K562 (cell line): Measurements from ENCODE around the gene ITGAL. TPM values are rescaled to one million over a fixed set of nuclear protein-coding genes. Genes with fewer than 3 reads are reported as not detected.

ENCODE experiments used
- ARID2 ChIP-seq: fragments of 450-650 bp; IDR thresholded peaks from 2 replicates; pipeline ENCODE4 v1.6.1; 2017; ENCODE audit warnings: antibody characterized with exemption, mild to moderate bottlenecking
- ARID3B ChIP-seq: fragments of 250-450 bp; sonication (Bioruptor Pico); IDR thresholded peaks from 2 replicates; pipeline ENCODE4 v1.4.0; 2020; ENCODE audit warnings: borderline replicate concordance
- BRCA1 ChIP-seq, 2 experiments: fragments of 450-650 bp in 1 of 2; sonication (generic) in 1 of 2; formaldehyde crosslinking in 1 of 2; IDR thresholded peaks; 2 replicates each; pipeline versions ENCODE4 v1.5.0 to v1.6.1; 2017 to 2020; ENCODE audit warnings: mild to moderate bottlenecking in 1 of 2, missing genetic modification reagents in 1 of 2
- CBFB ChIP-seq: sonication (generic); formaldehyde crosslinking; IDR thresholded peaks from 2 replicates; pipeline ENCODE4 v1.4.0; 2020; ENCODE audit warnings: mild to moderate bottlenecking, missing genetic modification reagents
- CEBPG ChIP-seq, 3 experiments: fragments of 200-800 bp in 1 of 3; sonication (Bioruptor generic) in 1 of 3; sonication (generic) in 1 of 3; formaldehyde crosslinking in 1 of 3; IDR thresholded peaks in 2 of 3; conservative IDR thresholded peaks in 1 of 3; 2 replicates each; pipeline versions ENCODE4 v1.6.1 to v1.8.0; 2016 to 2022; ENCODE audit warnings: missing compliant biosample characterization in 2 of 3, missing genetic modification characterization in 2 of 3, mild to moderate bottlenecking in 1 of 3, missing genetic modification reagents in 1 of 3
- E2F6 ChIP-seq, 2 experiments: IDR thresholded peaks; 2 replicates each; pipeline ENCODE4 v1.6.1; 2011; ENCODE audit warnings: borderline replicate concordance in 1 of 2, control low read depth in 1 of 2, low read depth in 1 of 2, low read length in 1 of 2, mild to moderate bottlenecking in 1 of 2, mixed read lengths in 1 of 2, moderate library complexity in 1 of 2; ENCODE audit not compliant: insufficient read depth in 1 of 2, insufficient read length in 1 of 2, poor library complexity in 1 of 2, severe bottlenecking in 1 of 2; ENCODE audit errors: extremely low read depth in 1 of 2
- FOXM1 ChIP-seq, 2 experiments: fragments of 450-650 bp in 1 of 2; sonication (generic) in 1 of 2; formaldehyde crosslinking in 1 of 2; IDR thresholded peaks; 2 replicates each; pipeline versions ENCODE4 v1.6.1 to v1.9.0; 2017 to 2022; ENCODE audit warnings: low read depth in 2 of 2, mild to moderate bottlenecking in 2 of 2, missing genetic modification reagents in 1 of 2, moderate library complexity in 1 of 2
- MCM2 ChIP-seq: fragments of 450-650 bp; IDR thresholded peaks from 2 replicates; pipeline ENCODE4 v1.6.1; 2017; ENCODE audit warnings: low read depth, mild to moderate bottlenecking
- MEF2A ChIP-seq: IDR thresholded peaks from 2 replicates; pipeline ENCODE4 v1.6.1; 2011; ENCODE audit warnings: low read depth, mild to moderate bottlenecking, low read length, moderate library complexity; ENCODE audit not compliant: control insufficient read depth
- MXD1 ChIP-seq: fragments of 250-450 bp; sonication (Bioruptor Pico); IDR thresholded peaks from 2 replicates; pipeline ENCODE4 v1.8.0; 2021; ENCODE audit warnings: borderline replicate concordance, mild to moderate bottlenecking, moderate library complexity; ENCODE audit not compliant: poor library complexity, severe bottlenecking
- NR3C1 ChIP-seq: sonication (generic); formaldehyde crosslinking; IDR thresholded peaks from 2 replicates; pipeline ENCODE4 v1.8.1; 2022; ENCODE audit warnings: missing genetic modification reagents
- POU5F1 ChIP-seq: fragments of 150-350 bp; IDR thresholded peaks from 2 replicates; pipeline ENCODE4 v1.6.1; 2014; ENCODE audit warnings: borderline replicate concordance, low read length, low read depth, mild to moderate bottlenecking; ENCODE audit not compliant: partially characterized antibody
- SIN3A ChIP-seq, 2 experiments: fragments of 150-350 bp in 1 of 2; IDR thresholded peaks; 2 replicates each; pipeline ENCODE4 v1.6.1; 2011 to 2016; ENCODE audit warnings: borderline replicate concordance in 2 of 2, low read depth in 2 of 2, low read length in 2 of 2, mild to moderate bottlenecking in 2 of 2, moderate library complexity in 2 of 2; ENCODE audit not compliant: control insufficient read depth in 1 of 2
- SRSF1 ChIP-seq: fragments of 200-400 bp; formaldehyde crosslinking; IDR thresholded peaks from 2 replicates; pipeline ENCODE4 v1.6.1; 2017; ENCODE audit warnings: mild to moderate bottlenecking, low read depth, low read length, moderate library complexity
- TEAD1 ChIP-seq, 2 experiments: fragments of 450-650 bp in 1 of 2; sonication (generic) in 1 of 2; formaldehyde crosslinking; IDR thresholded peaks; 2 replicates each; pipeline versions ENCODE4 v1.4.0 to v1.8.0; 2020 to 2022; ENCODE audit warnings: mild to moderate bottlenecking in 2 of 2, missing genetic modification reagents in 1 of 2
- U2AF2 ChIP-seq: fragments of 200-400 bp; formaldehyde crosslinking; optimal IDR thresholded peaks from 2 replicates; pipeline ENCODE3; 2017; ENCODE audit warnings: low read depth, mild to moderate bottlenecking, low read length
- YY1 ChIP-seq, 3 experiments: IDR thresholded peaks; 2 replicates each; pipeline ENCODE4 v1.6.1; 2011; ENCODE audit warnings: low read length in 2 of 3, mild to moderate bottlenecking in 2 of 3, moderate library complexity in 2 of 3, borderline replicate concordance in 1 of 3, control low read depth in 1 of 3, low read depth in 1 of 3; ENCODE audit not compliant: insufficient read depth in 3 of 3, insufficient replicate concordance in 2 of 3, control insufficient read depth in 1 of 3, insufficient read length in 1 of 3; ENCODE audit errors: extremely low read depth in 1 of 3
- ZC3H11A ChIP-seq: IDR thresholded peaks from 2 replicates; pipeline ENCODE4 v1.6.1; 2012; ENCODE audit warnings: low read depth, low read length, improper control_type of control experiment
- ZNF175 ChIP-seq: fragments of 200-800 bp; sonication (Bioruptor generic); IDR thresholded peaks from 2 replicates; pipeline ENCODE4 v1.6.1; 2016; ENCODE audit warnings: low read depth, mild to moderate bottlenecking, missing genetic modification characterization, missing compliant biosample characterization
- ZNF316 ChIP-seq: fragments of 450-650 bp; IDR thresholded peaks from 2 replicates; pipeline ENCODE4 v1.6.1; 2016
- ZNF778 ChIP-seq: fragments of 450-650 bp; formaldehyde crosslinking; IDR thresholded peaks from 2 replicates; pipeline ENCODE4 v1.4.0; 2020; ENCODE audit warnings: mild to moderate bottlenecking, moderate library complexity
- polyA plus RNA-seq, 8 experiments: library from polyadenylated mRNA; depleted of rRNA in 4 of 8; stranded (reverse) in 5 of 8; unstranded in 3 of 8; fragments of >200 nt; fragmentation: Nextera tagmentation in 2 of 8; fragmentation: Illumina TruSeq in 1 of 8; extraction: Ambion mirVana in 2 of 8; extraction: Trizol in 1 of 8; gene quantifications; 2 replicates each; pipeline versions ENCODE4 v1.2.1 to v1.2.3, GENCODE V29; 2011 to 2014; ENCODE audit warnings: inconsistent platforms in 1 of 8, missing spikeins in 1 of 8
- total RNA-seq, 7 experiments: library from RNA; depleted of rRNA in 6 of 7; stranded (reverse); fragments of >200 nt in 6 of 7; fragmentation: Illumina TruSeq in 2 of 7; extraction: Trizol in 2 of 7; gene quantifications; 2 replicates each; pipeline versions ENCODE4 v1.2.1 to v1.2.3, GENCODE V29; 2011 to 2021; ENCODE audit warnings: low replicate concordance in 1 of 7
- TF ChIP-seq, protein P1 (sequence below): fragments of 450-650 bp; formaldehyde crosslinking; IDR thresholded peaks from 2 replicates; pipeline ENCODE4 v1.4.0; 2022; ENCODE audit warnings: mild to moderate bottlenecking, moderate library complexity

Gene ITGAL
- total and polyA plus RNA-seq, 9 of the 15 experiments (the other 6 are each of a cell fraction or from before 2014, with no cell fraction given), result 0.01 to 0.53 TPM; not detected in 7

GRCh38 chr16:30535777-30536190 lies 63.2 kb downstream of the ITGAL start (continued):
- TF ChIP-seq MCM2 (no peak), ZNF316 (no peak), CBFB (CRISPR knock-in tag) (no peak), SRSF1 (no peak), BRCA1 (IDR thresholded peaks at IDR 0.05) (no peak), BRCA1 (CRISPR knock-in tag; IDR thresholded peaks at IDR 0.05) (no peak), ZNF778 (CRISPR knock-in tag) (no peak), POU5F1 (no peak), NR3C1 (CRISPR knock-in tag) (no peak), SIN3A (IDR thresholded peaks at IDR 0.05; ENCODE audit: borderline replicate concordance in 2 of 2, control insufficient read depth in 1 of 2, low read depth in 2 of 2, low read length in 2 of 2) (peak in 1 of 2 experiments; percentile 49; a peak in 1 of 4 replicates), YY1 (IDR thresholded peaks at IDR 0.05; ENCODE audit: borderline replicate concordance in 1 of 3, control insufficient read depth in 1 of 3, extremely low read depth in 1 of 3, insufficient read depth in 3 of 3, insufficient read length in 1 of 3, insufficient replicate concordance in 2 of 3, low read depth in 1 of 3, low read length in 2 of 3) (peak in 2 of 3 experiments; percentile 64 to 80), E2F6 (IDR thresholded peaks at IDR 0.05; ENCODE audit: borderline replicate concordance in 1 of 2, extremely low read depth in 1 of 2, insufficient read depth in 1 of 2, insufficient read length in 1 of 2, low read depth in 1 of 2, low read length in 1 of 2, poor library complexity in 1 of 2, severe bottlenecking in 1 of 2) (peak; percentile 88 to 92), FOXM1 (IDR thresholded peaks at IDR 0.05; ENCODE audit: low read depth) (no peak), FOXM1 (CRISPR knock-in tag; IDR thresholded peaks at IDR 0.05; ENCODE audit: low read depth) (no peak), TEAD1 (CRISPR knock-in tag; IDR thresholded peaks at IDR 0.05) (peak in 1 of 2 experiments; percentile 12; a peak in 2 of 4 replicates), ZC3H11A (no peak), ARID2 (no peak), CEBPG (CRISPR knock-in tag; IDR thresholded peaks at IDR 0.05) (no peak), CEBPG (tag; conservative IDR thresholded peaks at IDR 0.05 in 1 of 2, IDR thresholded peaks at IDR 0.05 in 1 of 2) (no peak), MXD1 (CRISPR knock-in tag) (no peak), MEF2A (no peak), ZNF175 (CRISPR knock-in tag) (no peak), ARID3B (no peak), U2AF2 (no peak)
- TF ChIP-seq, protein P1, sequence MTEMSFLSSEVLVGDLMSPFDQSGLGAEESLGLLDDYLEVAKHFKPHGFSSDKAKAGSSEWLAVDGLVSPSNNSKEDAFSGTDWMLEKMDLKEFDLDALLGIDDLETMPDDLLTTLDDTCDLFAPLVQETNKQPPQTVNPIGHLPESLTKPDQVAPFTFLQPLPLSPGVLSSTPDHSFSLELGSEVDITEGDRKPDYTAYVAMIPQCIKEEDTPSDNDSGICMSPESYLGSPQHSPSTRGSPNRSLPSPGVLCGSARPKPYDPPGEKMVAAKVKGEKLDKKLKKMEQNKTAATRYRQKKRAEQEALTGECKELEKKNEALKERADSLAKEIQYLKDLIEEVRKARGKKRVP (CRISPR knock-in tag), result no peak
